ENCODE results near the gene DLST.
A peak's percentile ranks its signal among the peaks of the same experiment; 100 is the strongest.
"Not testable (repeated sequence)": the region's sequence is repeated elsewhere in the genome, so short reads cannot be mapped to it uniquely, and the experiment has no call there.

DLST gene

DNA sequence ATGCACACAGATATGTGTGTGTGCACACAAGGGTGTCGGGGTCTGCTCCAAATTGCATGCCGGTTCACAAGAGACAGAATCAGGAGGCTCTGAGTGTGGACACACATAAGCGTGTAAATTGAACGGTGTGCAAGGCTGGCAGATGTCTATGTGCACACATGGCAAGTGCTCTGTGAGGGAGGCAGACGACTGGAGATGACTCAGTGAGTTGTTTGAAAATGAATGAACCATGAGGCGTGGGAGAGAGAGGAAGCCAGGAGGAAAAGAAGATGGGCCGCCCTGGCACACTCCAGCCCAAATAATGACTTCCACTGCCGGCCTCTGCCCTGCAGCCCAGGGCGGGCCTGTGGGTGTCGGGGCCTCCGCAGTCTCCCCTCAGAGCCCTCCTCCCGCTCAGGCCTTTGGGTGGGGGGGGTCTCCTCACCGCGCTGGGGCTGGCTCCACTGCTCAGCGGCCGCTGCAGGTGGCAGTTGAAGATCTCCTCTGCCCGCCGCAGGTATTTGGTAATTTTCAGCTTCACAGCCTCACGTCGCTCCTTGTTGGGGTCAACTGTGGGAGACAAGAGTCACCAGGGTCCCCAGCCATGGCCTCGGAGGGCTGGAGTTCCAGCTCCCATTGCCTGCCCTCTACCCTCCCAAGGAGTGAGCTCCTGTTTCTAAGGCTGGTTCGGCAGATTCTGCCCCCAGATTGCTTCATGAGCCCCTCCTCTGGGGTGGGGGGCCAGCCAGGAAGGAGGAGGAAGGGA, 37.9 kb downstream of the DLST start:
- no peak for DNase-seq

GRCh38 chr14:74920281-74920680, 38.6 kb downstream of the DLST start:
- DNase-seq: no peak

DNA sequence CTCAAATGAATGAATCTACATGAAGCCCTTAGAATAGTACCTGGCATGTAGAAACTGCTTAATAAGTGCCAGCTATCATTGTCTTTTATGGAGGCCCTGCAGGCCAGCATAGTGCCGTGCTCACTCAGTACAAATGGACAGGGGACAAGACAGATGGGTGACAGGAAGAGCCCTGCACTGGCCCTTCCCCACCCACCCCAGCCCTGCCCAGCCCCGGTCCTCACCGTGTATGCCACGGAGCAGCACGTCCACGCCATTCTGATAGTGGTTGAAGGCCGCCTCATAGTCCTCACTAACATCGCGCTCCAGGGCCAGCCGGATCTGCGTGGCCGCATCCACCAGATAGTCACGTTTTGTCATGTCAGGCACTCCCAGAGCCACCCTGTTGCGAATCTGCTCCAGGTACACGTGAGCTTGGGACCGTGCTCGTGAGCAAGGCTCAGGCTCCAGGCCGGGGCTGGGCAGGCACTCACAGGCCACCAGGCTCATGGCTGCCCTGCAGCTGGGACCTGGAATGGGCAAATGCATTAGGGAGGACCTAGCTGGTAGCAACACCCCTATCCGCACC, 39.4 kb downstream of the DLST start:
- no peak for DNase-seq

- no peak for DNase-seq
These were observed 40.5 kb downstream of the DLST start for GRCh38 chr14:74921987-74922751.

DNA sequence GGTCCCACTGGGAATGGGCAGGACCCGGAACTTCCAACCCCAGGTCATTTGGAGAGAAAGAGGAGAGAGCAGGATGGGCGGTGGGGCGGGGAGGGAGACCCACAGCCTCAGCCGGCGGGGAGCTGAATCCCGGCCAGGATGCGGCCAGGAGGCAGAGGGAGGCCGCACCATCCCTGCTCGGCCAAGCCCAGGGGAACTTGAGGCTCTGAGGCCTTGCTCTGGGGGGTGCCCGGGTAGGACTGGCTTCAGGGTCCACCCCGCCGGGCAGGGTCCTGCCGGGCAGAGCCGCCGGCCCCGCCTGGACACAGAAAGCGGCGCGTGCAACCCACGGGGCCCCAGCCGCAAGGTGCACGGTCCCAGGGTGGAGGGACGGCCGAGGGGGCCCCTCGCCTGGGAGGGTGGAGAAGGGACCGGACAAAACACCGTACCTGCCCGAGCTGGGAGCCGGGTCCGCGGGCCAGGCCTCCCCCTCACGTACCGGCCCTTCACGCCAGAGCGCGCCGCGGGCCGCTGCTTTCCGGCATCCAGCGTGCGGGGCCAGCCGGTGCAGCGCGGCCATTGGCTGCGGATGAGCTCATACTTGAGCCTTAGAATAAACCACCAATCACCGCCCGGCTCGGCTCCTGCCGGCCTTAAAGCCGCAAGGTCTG, 41.2 kb downstream of the DLST start, which contains the start of gene RPS6KL1:
RPS6KL1 (minus strand) TSS at position 509 of the 650 bp plus-strand sequence. CDS start 1,719 bp downstream, outside the sequence.
- peak; percentile 72 for DNase-seq

DNA sequence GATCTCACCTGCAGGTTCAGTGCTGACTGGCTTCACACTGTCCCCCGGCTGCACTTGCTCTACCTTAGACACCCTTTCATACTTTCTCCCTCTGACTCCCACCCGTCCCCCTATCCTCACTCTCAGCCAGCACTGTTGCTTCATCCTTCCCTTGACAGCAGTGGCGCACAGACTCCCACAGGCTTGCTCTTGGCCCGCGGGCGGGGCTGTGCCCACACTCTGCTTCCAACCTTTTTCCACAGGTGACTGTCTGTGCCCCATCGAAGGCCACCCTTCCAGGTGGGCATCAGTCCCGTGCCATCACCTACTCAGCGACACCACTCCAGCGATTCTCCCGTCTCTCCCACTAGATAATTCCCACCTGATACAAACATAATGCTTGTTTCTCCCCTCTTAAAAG, 42.3 kb downstream of the DLST start:
- DNase-seq: no peak

GRCh38 chr14:74927225-74927624, 45.5 kb downstream of the DLST start:
- no peak for DNase-seq

GRCh38 chr14:74929242-74929641, 47.5 kb downstream of the DLST start:
- DNase-seq: no peak

- DNase-seq: not testable (repeated sequence)
These were observed 50.0 kb downstream of the DLST start for GRCh38 chr14:74931744-74932143.

DNA sequence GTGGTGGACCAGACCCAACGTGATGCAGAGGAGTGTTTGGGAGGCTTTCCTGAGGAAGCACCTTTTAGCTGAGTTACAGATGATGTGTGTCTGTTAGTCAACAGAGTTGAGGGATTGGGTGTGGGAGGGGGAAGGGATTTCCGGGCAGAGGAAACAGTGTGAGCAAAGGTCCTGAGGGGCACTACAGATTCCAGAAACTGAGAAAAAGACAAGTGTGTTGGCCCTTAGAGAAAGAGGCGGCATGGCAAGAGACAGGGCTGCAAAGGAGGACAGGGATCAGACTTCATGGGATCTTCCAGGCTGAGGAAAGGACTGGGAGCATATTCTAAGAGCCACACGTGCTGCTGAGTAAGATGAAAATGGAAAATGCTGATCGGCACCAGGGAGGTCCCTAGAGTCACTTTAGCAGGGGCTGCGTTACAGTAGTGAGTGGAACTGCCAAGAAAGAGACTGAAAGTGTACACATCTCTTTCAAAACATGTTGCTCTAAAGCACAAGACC, 50.7 kb downstream of the DLST start:
- DNase-seq: no peak

GRCh38 chr14:74932936-74933335, 51.2 kb downstream of the DLST start:
- DNase-seq: not testable (repeated sequence)

- DNase-seq: no peak
These were observed 52.3 kb downstream of the DLST start for GRCh38 chr14:74934041-74934440.

DNA sequence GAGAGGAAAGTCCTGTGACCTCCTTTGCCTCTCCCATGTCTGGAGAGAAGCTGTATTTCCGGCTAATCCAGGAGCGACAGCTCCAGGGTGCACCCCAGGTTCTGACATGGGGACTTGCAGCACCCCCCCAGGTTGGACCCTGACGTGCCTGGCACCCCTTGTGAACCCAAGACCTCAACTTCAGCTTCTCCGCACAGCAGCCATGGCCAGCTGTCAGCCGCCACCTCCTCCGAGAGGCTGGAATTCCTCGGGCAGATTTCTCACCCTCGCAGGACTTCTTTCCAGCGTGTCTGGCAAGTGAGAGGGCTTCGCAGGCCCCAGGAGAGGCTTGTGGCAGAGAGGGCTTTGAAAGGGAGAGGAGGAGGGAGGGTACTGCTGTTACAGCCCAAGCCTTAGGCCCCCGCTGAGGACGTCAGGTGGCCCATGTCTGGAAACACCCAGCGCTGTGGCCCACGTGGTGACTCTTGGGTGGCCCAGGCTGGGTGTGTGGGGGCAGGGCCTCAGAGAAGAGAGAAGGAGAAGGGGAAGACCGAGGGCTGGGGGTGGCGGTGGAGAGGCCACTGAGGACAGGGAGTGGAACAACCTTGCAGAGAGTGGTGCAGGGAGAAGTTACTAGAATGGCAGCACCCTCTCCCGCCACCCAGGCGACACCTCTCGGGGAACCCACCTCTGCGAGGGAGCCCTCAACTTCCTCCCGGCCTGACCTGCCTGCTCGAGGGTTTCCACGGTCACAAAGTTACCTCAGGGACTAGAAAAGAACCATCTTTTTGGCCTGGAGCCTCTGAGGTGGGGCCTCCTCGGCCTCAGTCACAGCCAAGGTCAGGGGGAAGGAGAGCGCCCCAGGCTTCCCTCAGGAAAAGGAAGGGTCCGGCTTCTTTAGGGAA, 53.0 kb downstream of the DLST start:
- no peak for DNase-seq

DNA sequence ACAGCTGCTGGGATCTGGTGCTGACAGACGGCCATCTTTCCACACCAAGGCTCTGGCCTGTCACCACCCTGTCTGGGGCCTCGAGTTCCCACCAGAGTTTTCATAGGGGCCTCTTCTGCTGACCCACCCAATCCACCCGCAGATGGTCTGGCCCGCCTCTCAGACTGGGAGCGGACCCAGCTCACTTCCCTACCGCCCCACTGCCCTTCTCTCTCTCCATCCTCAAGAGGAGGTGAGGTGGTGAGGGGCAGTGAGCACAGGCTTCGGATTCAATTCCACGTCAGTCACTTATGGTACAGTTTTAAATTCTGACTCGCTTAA, 53.6 kb downstream of the DLST start:
- DNase-seq: no peak

- no peak for DNase-seq
These were observed 54.4 kb downstream of the DLST start for GRCh38 chr14:74936151-74936550.

DNA sequence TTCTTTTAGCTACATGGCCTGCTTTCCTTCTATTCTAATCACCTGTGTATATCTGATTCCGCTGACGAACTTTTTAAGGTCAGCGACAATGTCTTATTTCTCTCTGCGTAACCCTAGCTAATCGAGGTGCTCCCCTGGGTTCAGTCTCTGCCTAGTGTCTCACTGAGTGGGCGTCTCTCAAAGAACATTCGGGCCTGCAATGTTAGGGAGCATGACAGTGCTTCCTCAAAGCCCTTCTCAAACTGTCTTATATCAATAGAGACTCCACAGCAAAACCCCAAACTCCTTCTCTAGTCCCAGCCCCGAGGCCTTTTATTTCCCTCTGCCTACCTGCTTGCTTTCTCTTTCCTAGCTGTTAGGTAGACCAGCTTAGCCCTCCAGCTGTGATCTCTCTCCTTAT, 55.0 kb downstream of the DLST start:
- no peak for DNase-seq

DNA sequence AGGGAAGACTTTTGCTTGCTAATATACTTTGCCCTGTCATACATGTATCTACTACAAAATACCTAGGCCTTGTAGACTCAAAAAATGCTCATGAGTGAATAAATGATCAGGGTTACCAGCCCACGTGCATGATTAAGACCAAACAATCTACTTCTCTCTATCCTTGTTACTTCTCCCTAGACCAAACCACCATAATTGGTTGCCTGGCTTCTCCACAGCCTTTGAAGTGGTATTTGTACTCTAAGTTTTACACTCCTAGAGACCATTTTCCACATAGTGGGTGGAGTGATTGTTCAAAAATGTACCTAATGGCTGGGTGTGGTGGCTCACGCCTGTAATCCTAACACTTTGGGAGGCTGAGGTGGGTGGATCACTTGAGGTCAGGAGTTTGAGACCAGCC, 55.5 kb downstream of the DLST start:
- DNase-seq: no peak

GRCh38 chr14:74938531-74939495, 57.1 kb downstream of the DLST start:
- DNase-seq: no peak

- DNase-seq: no peak
These were observed 59.3 kb downstream of the DLST start for GRCh38 chr14:74940956-74941565.

DNA sequence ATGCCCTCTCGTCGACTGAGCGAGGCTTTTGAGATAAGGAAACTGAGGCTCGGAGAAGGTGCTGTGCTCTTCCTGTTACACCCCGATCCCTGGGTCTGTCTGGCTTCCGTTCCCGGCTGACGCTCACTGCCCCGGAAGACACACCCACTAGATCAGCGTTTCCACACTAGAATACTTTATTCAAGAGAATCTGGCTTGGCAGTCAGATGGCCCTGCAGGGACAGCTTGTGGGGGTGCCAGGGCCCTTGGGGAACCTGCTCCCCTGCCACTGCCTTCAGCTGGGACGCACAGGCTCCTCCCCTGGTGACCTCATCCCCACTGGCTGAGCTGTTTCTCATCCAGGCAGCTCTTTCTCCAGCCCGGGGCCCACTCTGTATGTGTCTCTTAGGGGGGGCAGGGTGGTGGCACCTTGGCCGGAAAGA, 60.0 kb downstream of the DLST start:
- DNase-seq: peak; percentile 57

DNA sequence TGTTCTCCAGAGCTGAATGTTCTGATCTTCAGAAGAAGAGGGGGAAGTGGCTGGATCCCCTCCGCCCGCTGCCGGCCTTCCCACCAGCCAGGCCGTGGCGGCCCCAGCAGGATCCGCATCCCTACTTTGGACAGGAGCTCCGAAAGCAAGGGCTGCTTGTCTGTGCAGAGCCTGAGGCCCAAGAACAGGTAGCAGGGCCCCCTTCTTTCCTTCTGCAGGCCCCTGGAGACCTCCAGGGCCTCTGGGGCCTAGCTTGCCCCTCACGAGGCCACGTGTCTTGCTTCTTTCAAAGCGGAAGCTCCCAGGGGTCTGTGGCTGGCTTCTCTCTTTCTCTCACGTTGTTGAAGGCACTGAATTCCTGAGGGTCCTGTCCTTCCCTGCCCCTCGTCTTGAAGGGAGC, 60.5 kb downstream of the DLST start:
- no peak for DNase-seq
